COLO668 (cell line): ENCODE measurements around the gene KREMEN2.
A peak's percentile ranks its signal among the peaks of the same experiment; 100 is the strongest.
"Not testable (repeated sequence)": the region's sequence is repeated elsewhere in the genome, so short reads cannot be mapped to it uniquely, and the experiment has no call there.

ENCODE experiments used
- DNase-seq: peaks from one replicate; lab custom pipeline; 2025; ENCODE audit not compliant: unreplicated experiment; lab: John Stamatoyannopoulos, UW

KREMEN2 gene

GRCh38 chr16:2963723-2964474 is at the start of gene KREMEN2:
Gene KREMEN2, plus strand, starts transcription at chr16:2964275. Its CDS starts 246 bp downstream, at chr16:2964521.
- peak; percentile 58 for DNase-seq

GRCh38 chr16:2915196-2915929 is 48.7 kb upstream of the KREMEN2 start:
- DNase-seq, result no peak

- peak; percentile 44 for DNase-seq
These were observed 44.4 kb upstream of the KREMEN2 start for GRCh38 chr16:2919511-2920255.

- DNase-seq, result no peak
These were observed 40.6 kb upstream of the KREMEN2 start for GRCh38 chr16:2923481-2923880.

GRCh38 chr16:2924901-2925755 is 38.9 kb upstream of the KREMEN2 start:
- no peak for DNase-seq

GRCh38 chr16:2925951-2926649 is 38.0 kb upstream of the KREMEN2 start:
- no peak for DNase-seq

- no peak for DNase-seq
These were observed 37.5 kb upstream of the KREMEN2 start for GRCh38 chr16:2926650-2926999.

- peak; percentile 87 for DNase-seq
These were observed 36.9 kb upstream of the KREMEN2 start for GRCh38 chr16:2927010-2927646.

- not testable (repeated sequence) for DNase-seq
These were observed 35.9 kb upstream of the KREMEN2 start for GRCh38 chr16:2928151-2928550.

- no peak for DNase-seq
These were observed 35.3 kb upstream of the KREMEN2 start for GRCh38 chr16:2928796-2929195.

- DNase-seq, result no peak
These were observed 34.4 kb upstream of the KREMEN2 start for GRCh38 chr16:2929693-2930092.

- no peak for DNase-seq
These were observed 33.8 kb upstream of the KREMEN2 start for GRCh38 chr16:2930236-2930635.

- DNase-seq, result not testable (repeated sequence)
These were observed 32.7 kb upstream of the KREMEN2 start for GRCh38 chr16:2931231-2931914.

- DNase-seq, result no peak
These were observed 30.9 kb upstream of the KREMEN2 start for GRCh38 chr16:2933136-2933535.

- no peak for DNase-seq
These were observed 30.4 kb upstream of the KREMEN2 start for GRCh38 chr16:2933701-2934100.

GRCh38 chr16:2934450-2934849 is 29.6 kb upstream of the KREMEN2 start:
- DNase-seq, result no peak

- no peak for DNase-seq
These were observed 27.6 kb upstream of the KREMEN2 start for GRCh38 chr16:2936436-2937011.

- no peak for DNase-seq
These were observed 26.9 kb upstream of the KREMEN2 start for GRCh38 chr16:2937170-2937569.

GRCh38 chr16:2938206-2938605 is 25.9 kb upstream of the KREMEN2 start:
- no peak for DNase-seq
